ENCODE results near the gene CD58. TPM values are rescaled to one million over a fixed set of nuclear protein-coding genes. Genes with fewer than 3 reads are reported as not detected.

Gene CD58
- total and polyA plus RNA-seq, 9 of the 15 experiments (the other 6 are each of a cell fraction or from before 2014, with no cell fraction given), result 18.1 to 113 (median 37.4) TPM

DNA sequence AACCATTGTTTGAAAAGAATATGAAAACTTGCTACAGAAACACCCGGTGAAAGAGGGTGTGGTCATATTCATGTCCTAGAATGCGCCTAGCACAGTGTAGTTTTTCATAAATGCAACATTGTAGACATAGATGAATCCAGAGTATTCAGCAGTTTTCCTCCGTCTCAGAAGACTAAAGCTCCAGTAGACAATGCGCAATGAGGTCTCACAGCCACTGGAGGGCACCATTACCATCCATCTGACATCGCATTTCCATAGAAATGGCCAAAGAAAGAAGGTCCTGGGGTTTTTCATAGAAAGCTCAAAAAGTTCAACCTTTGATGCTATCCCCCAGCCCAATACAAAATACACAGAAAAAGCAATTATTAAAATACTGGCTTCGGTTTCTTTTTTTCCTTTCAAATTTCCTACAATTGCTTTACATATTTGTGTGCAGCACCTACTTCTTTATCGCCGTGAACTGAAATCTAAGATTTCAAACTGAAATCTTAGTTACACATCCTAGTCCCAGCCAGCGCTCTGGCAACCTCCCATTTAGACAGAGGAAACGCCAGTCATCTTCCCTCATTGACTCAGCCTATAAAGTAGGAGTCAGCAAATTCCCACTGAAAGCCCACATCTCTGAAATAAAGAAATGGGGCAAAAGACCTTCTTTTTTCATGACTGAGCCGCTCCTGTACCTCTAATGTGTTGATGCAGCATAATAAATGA lies 3.9 kb upstream of the CD58 start (continued):
- TF ChIP-seq CEBPG (CRISPR knock-in tag; IDR thresholded peaks at IDR 0.05) (no peak), CEBPG (tag; conservative IDR thresholded peaks at IDR 0.05 in 1 of 2, IDR thresholded peaks at IDR 0.05 in 1 of 2) (0 out of 4 replicates have a peak, but pooled peaks of 1 of the 2 experiments have one; percentile 13), MIER1 (IDR thresholded peaks at IDR 0.05; ENCODE audit: low read depth) (no peak), ZNF184 (CRISPR knock-in tag; IDR thresholded peaks at IDR 0.05) (no peak), EZH2 (IDR thresholded peaks at IDR 0.05; ENCODE audit: borderline replicate concordance, low read depth, low read length) (no peak), ETV5 (CRISPR knock-in tag; IDR thresholded peaks at IDR 0.05; ENCODE audit: low read depth) (no peak), XRCC5 (IDR thresholded peaks at IDR 0.05; ENCODE audit: low read depth, low read length) (peak; percentile 48; the same call in 1 of the 2 replicates), MAZ (CRISPR knock-in tag; conservative IDR thresholded peaks at IDR 0.05 in 1 of 2, IDR thresholded peaks at IDR 0.05 in 1 of 2) (peak in 1 of 2 experiments; percentile 71; a peak in 2 of 4 replicates), FOXA3 (CRISPR knock-in tag; conservative IDR thresholded peaks at IDR 0.05 in 1 of 2, IDR thresholded peaks at IDR 0.05 in 1 of 2) (0 out of 4 replicates have a peak, but pooled peaks of 1 of the 2 experiments have one; percentile 4), XRCC3 (IDR thresholded peaks at IDR 0.05) (no peak), SREBF2 (CRISPR knock-in tag; IDR thresholded peaks at IDR 0.05) (no peak), MAFF (IDR thresholded peaks at IDR 0.05; ENCODE audit: low read length) (peak; percentile 69), BRD9 (IDR thresholded peaks at IDR 0.05; ENCODE audit: low read depth, partially characterized antibody) (peak; percentile 30), MAFG (tag; conservative IDR thresholded peaks at IDR 0.05) (peak; percentile 76), ATF7 (IDR thresholded peaks at IDR 0.05) (peak; percentile 32; the same call in 1 of the 2 replicates), C11orf30 (IDR thresholded peaks at IDR 0.05; ENCODE audit: low read depth) (peak; percentile 87), MLLT1 (IDR thresholded peaks at IDR 0.05) (no peak), ATF1 (CRISPR knock-in tag; IDR thresholded peaks at IDR 0.05) (no peak), ATF1 (tag; IDR thresholded peaks at IDR 0.05) (peak; percentile 15; the same call in 1 of the 2 replicates), YY1 (IDR thresholded peaks at IDR 0.05; ENCODE audit: borderline replicate concordance in 1 of 3, control insufficient read depth in 1 of 3, extremely low read depth in 1 of 3, insufficient read depth in 3 of 3, insufficient read length in 1 of 3, insufficient replicate concordance in 2 of 3, low read depth in 1 of 3, low read length in 2 of 3) (no peak)
- TF ChIP-seq, protein P1, sequence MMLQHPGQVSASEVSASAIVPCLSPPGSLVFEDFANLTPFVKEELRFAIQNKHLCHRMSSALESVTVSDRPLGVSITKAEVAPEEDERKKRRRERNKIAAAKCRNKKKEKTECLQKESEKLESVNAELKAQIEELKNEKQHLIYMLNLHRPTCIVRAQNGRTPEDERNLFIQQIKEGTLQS (IDR thresholded peaks at IDR 0.05), result no peak
- TF ChIP-seq, protein P1 (CRISPR knock-in tag; conservative IDR thresholded peaks at IDR 0.05), result 0 out of 2 replicates have a peak, but pooled peaks have one; percentile 35
